GDM1 (cell line): ENCODE results near the gene SORBS1.
"Not testable (repeated sequence)": the region's sequence is repeated elsewhere in the genome, so short reads cannot be mapped to it uniquely, and the experiment has no call there.

Source experiments
- DNase-seq: peaks from one replicate; lab custom pipeline; 2025; lab: John Stamatoyannopoulos, UW

The SORBS1 gene

GRCh38 chr10:95482501-95483233 lies 78.5 kb downstream of the SORBS1 start:
- no peak for DNase-seq

DNA sequence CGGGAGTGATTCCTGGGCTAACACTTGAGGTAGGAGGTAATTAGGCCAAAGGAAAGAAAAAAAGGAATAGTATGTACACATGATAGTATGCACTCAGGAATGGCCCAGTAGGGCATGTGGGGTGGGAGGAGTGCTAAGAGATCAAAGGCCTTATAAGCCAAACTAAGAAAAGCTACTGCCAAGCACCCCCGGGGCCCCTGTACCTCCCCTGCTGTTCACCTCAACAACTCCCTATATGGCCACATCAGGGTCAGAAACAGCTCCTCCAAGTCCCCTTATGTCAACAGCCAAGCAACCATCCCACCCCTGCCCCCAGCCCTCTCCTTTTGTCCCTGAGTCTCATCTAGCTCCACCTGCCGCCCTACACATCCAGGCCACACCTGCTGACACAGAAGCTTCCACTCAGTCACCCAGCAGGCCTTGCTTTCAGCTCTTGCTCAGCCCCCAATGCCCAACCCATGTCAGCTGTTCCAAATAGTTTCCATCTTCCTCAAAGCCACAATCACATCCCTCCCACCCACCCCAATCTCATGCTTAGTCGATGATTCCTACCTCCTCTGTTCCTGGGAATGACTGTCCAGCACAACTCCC lies 80.2 kb downstream of the SORBS1 start:
- DNase-seq = no peak

GRCh38 chr10:95480102-95480900 lies 80.9 kb downstream of the SORBS1 start:
- DNase-seq = no peak

DNA sequence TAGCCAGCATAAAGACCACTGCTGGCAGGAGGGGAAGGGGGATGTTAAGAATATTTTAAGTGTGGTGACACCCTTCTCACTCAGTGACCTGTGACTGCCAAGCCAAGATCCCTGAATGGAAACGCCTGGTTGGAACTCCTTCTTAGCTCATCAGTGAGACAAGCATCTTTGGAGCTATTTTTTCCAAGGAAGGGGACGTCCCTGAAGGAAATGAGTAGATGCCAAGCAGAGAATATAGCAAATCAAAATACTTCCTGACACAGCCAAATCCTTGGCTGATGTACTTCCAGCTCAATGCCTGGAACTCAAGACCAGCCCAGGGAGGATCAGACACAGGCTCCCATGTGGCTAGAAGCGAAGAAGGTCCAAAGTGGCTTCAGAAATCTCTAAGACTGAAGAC lies 82.2 kb downstream of the SORBS1 start:
- DNase-seq = no peak

GRCh38 chr10:95478185-95478584 lies 83.0 kb downstream of the SORBS1 start:
- DNase-seq = no peak

- DNase-seq = no peak
These were observed 84.0 kb downstream of the SORBS1 start for GRCh38 chr10:95477175-95477520.

GRCh38 chr10:95476469-95477174 lies 84.5 kb downstream of the SORBS1 start:
- no peak for DNase-seq

DNA sequence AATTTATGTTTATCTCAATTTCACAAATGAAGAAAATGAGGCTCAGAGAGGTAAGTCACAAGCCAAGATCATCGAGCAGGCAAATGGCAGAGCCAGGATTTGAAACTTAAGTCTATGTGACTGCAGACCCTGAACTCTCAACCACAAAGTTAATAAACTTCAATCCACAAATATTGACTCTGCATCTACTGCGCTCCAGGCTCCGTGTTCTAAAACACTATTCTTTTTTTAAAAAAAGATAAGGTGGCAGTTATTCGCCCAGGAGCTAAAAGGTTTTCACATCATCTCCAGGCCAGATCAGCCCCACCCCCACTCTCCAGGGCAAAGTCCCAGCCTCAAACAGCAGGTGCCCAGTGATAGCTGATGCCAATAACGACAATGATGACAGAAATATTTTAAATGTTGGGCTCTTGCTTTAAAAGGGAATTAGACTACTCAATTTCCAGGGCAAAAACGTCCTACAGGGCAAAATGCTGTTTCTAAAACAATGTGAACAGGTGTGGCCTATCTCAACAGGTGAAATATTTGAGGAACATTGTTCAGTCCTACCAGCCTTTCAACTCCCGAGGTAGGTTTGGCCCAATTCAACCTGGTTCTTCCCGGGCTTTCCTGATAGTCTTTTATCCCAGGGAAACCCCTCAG lies 85.2 kb downstream of the SORBS1 start:
- DNase-seq = no peak

GRCh38 chr10:95475003-95475383 lies 86.2 kb downstream of the SORBS1 start:
- DNase-seq = no peak

GRCh38 chr10:95474228-95475002 lies 86.8 kb downstream of the SORBS1 start:
- no peak for DNase-seq

- DNase-seq = no peak
These were observed 88.7 kb downstream of the SORBS1 start for GRCh38 chr10:95472304-95473088.

DNA sequence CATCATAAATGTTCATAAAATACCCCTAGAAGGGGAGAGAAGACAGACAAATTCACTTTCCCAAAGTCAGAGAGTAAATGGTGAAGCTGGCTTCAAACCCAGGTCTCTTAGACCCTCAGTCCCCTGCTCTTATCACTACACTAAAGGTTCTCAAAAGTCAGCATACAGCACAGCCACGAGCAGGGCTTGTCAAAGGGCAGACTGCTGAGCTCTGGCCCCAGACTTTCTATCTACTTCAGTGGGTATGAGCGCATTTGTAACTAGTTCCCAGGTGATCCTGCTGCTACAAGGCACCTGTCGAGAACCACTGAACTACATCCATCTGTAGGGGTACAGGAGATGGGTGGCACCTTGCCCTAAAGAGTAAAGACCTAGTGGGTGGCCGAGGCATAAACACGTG lies 91.5 kb downstream of the SORBS1 start:
- no peak for DNase-seq

DNA sequence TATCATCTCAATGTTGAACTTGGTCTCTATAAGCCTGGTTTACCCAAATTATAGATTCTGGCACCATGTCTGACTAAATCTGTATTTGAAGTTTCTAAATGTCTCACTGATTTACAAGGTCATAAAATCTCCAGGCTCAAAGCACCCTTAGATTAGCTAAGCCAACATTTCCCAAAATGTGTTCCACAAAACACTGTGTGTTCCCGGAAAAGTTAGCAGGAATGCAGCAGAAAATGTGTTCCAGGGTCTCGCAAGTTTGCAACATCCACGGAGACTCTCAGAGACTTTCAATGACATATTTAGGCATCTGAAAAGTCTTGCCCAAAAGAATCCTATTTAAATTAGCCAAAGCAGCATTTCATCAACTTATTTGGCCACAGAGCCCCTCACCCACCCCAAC lies 91.9 kb downstream of the SORBS1 start:
- DNase-seq = no peak

DNA sequence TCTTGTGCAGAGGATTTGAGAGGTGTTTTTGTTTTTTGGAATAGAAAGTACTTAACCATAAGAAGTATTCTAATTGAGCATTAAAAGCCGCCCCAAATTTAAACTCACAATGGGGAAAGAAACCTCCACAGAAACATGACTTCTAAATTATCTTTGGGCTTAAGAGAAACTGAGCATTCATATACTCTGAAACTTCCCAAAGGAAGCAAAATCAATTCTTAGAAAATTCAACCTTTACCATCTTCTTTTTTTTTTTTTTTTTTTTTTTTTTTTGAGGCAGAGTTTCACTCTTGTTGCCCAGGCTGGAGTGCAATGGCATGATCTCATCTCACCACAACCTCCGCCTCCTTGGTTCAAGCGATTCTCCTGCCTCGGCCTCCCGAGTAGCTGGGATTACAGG lies 93.5 kb downstream of the SORBS1 start:
- not testable (repeated sequence) for DNase-seq

- DNase-seq = peak; percentile 40
These were observed 94.0 kb downstream of the SORBS1 start for GRCh38 chr10:95467162-95467599.

DNA sequence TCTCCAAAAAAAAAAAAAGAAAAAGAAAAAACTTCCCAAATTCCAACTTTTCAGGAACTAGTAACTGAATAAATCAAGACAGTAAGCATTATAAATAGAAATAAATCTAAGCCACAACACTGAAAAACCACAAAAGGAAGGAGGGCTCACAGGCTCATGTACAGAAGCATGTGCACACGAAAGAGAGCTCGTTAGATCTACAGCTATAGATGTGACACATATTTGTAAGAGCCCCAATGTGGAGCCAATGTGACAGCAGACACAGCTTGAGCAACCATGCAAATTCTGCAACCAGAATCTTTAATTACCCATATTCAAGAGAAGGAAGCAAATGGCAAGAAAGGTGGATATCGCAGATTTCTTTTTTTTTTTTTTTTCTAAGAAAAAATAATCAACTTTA lies 94.7 kb downstream of the SORBS1 start:
- DNase-seq = no peak

DNA sequence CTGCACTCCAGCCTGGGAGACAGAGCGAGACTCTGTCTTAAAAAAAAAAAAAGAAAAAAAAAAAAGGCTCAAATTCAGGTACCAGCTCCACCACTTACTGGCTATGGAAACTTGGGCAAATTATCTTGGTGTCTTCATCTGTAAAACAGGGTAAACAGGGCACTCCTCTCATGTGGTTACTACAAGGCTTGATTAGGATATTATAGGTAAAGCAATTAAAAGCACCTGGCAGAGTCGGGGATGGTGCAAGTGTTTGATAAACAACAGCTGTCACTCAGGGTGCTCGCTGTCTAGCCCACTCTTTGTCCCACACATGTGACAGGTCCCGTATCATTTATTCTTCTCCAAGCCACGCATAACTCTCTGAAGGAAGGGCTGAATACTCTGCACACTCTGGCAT lies 96.9 kb downstream of the SORBS1 start:
- DNase-seq = no peak

- DNase-seq = no peak
These were observed 98.2 kb downstream of the SORBS1 start for GRCh38 chr10:95462740-95463667.

DNA sequence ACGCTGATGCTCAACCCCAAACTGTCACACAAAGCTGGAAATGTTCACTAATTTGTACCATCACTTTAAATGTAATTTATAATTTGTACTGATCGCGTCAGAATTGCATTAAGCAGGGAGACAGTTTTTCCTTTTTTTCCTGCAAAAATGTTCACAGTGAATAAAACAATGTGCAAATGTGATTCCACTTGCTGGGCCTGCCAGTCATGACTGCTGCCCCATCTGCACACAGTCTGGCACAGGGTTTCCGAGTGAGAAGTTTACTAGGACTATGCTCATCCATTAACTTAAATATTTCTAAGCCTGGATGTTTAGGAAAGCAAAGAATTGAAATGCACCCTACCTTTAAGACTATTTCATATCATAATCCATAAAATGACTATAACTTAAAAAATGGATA lies 99.6 kb downstream of the SORBS1 start:
- no peak for DNase-seq
